Posterior cingulate gyrus (tissue), 11 donors: Measurements from ENCODE around the gene RBM28.

Experiments used
- DNase-seq, 10 donors: peaks; one replicate each; pipeline versions ENCODE4 v3.0.0 to v3.0.0-alpha.2; 2020 to 2021; ENCODE audit warnings: mixed read lengths in 3 of 10
- intact Hi-C: fragments of 100-400 bp; cut with DNase I; formaldehyde crosslinking; loops from one replicate; pipeline ENCODE4 v1.15.1; 2023

The RBM28 gene

DNA sequence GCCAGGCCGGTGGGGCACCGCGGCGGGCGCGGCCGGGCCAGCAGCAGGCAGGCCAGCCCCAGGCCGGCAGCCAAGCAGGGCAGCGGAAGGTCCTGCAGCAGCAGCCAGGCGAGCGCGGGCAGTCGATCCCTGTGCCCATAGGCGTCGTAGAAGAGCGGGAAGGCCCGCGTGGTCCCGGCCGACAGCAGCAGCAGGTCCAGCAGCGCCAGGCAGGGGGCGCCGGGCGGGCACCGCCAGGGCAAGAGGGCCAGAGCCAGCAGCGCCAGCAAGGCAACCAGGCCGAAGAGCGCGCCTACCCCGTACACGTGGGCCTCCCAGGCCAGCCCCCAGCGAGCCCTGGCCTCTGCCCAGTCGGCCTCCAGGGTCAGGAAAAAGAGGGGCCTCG is 8.4 kb upstream of the RBM28 start:
- intact Hi-C loops, result no loop called here
- peak in 5 of 10 donors; percentile 34 to 93 (median 59) for DNase-seq

DNA sequence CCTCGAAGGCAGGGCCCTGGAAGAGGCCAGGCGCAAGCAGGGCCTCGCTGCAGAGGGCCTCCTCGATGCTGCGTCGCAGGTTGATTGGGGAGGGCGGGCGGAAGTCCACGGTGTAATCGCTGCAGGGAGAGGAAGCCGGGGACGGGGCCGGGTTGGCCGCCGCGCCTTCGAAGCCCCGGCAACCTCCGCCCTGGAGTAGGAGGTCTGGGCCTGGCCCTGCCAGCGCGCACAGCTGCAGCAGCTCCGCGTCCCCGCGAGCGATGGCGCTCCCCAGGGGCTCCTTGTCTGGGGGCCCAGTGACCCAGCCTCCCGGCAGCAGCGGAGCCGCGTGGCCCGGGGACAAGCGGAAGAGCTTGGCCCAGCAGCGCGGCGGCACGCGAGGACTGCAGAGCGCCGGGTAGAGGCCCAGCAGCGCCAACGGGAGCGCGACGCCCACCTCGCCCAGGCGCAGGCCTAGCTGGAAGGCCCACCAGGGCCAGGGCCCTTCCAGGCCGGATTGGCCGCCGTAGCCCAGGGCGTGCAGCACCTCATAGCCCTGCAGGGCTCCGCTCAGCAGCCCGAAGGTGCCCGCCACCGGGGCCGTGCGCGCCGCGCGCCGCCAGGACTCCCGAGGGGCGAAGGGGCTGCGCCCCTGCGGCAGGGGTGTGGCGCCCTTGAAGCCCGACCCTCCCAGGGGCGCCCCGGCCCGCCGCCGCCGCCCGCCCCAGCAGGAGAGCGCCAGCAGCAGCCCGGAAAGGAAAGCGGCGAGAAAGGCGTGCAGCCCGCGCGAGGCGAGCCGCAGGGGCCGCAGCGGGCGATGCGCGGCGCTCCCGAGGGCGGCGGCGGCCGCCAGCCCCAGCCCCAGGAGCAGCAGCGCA is 7.8 kb upstream of the RBM28 start:
- intact Hi-C loops, result no loop called here
- peak in 2 of 10 donors; percentile 72 to 82 for DNase-seq

DNA sequence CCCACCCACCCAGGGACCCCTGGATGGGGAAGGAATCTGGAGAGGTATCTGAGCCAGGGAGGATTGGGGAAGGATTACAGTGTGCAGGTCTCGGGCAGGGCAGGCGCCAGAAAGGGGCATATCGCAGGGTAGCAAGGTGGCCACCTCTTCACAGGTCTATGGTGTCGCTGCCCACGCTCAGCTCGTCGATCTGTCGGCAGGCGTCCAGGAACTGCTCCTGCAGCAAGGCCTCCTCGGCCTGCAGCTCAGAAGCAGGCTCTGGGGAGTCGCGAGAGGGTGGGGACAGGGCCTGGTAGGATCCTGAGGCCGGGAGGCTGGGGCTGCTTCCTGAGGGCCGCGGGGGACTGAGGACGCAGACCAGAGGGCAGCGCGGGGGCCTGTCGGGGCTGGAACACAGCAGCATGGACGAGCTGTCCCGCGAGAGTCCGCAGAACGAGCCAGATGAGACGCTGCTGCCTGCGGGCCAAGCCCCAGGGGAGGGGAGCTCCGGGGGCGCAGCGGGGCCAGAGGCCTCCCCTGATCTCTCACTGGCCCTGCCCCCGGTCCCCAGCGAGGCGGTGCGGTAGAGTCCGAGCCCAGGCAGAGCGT is 7.1 kb upstream of the RBM28 start:
- DNase-seq, result peak in 1 of 10 donors; percentile 84
- intact Hi-C loops, result no loop called here

DNA sequence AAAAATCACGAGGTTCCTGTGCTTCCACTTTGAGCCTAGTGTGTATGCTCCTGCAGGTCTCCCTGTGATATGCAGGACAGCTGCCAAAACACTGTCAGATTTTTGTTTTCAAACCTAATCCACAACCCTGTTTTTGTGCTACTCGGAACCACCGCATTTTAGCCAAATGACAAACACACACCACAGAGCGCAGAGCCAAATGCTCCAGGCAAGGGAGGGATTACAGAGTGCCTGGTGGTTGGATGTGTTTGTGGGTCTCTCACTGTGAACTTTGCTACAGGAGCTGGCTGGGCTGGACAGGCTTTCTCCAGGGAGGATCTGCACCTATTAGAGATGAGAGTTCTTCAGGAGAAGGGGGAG is 5.7 kb upstream of the RBM28 start:
- intact Hi-C loops, result loop anchor here (5.0 kb wide), 1 partner anchor 58 kb away; the partner anchor contains the start of gene IMPDH1
- no peak for DNase-seq

DNA sequence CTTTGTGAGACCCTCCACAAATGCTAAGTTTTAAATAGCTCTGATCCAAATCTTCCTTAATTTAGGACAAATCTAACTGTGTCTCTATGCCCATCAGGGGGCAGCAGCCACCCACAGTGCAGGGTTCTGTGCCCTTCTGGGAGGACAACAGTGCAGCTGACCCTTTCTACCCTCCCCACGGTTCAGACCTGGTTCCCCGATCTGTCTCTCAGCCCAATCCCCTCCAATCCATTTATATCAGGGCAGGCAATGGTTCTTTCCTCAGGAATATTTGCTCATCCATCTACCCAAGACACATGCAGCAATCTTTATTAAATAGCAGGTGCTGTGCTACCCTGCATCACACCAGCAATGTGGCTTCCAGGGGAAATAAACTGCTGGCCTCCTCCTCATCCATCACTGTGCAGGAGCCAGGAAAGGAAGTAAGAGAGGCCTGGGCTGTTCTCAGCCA is 4.0 kb upstream of the RBM28 start:
- intact Hi-C loops, result loop anchor here (1.0 to 5.0 kb wide), 2 partner anchors 40 to 60 kb away; partner anchors contain the start of gene IMPDH1

DNA sequence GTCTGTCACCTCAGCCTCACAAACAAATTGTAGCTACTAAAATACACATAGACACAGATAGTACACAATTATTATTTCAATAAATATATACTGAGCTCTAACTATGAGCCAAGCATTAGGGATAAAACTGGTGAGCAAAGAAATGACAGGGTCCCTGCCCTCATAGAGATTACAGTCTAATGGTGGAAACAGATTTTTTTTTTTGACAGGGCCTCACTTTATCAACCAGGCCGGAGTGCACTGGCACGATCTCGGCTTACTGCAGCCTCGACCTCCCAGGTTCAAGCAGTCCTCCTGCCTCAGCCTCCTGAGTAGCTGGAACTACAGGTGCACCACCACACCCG is 695 bp upstream of the RBM28 start:
- DNase-seq, result no peak
- intact Hi-C loops, result no loop called here

More for the DNA sequence above, 4.0 kb upstream of the RBM28 start:
- peak in 8 of 10 donors; percentile 54 to 96 (median 74) for DNase-seq

DNA sequence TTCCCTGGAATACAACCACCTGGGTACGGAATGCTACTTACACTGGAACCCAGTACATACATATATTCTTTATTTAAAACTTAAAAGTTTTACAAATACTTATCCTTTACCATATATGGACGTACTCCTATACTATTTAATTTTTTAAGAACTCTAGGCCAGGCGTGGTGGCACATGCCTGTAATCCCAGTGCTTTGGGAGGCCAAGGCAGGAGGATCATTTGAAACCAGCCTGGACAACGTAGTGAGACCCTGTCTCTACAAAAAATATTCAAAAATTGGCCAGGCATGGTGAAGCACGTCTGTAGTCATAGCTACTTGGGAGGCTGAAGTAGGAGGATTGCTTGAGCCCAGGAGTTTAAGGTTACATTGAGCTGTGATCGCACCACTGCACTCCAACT is 2.0 kb downstream of the RBM28 start:
- intact Hi-C loops, result no loop called here
- no peak for DNase-seq

DNA sequence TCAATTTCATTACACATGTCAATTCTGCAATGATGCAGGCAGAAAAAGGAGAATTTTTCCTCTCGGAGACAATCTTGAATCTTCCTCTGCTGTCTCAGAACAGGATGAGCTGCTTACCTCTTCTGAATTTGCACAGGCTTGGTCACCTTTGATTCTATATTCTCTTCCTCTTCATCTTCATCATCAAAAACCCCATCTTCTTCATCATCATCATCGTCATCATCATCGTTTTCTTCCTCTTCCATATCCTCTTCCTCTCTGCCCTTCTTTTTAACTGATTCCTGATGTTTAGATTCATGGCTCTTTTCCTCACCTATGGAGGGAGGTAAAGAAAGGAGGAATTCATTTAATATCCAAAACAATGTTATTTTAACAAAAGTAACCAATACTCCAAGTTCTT is 8.0 kb downstream of the RBM28 start:
- intact Hi-C loops, result no loop called here
- no peak for DNase-seq

DNA sequence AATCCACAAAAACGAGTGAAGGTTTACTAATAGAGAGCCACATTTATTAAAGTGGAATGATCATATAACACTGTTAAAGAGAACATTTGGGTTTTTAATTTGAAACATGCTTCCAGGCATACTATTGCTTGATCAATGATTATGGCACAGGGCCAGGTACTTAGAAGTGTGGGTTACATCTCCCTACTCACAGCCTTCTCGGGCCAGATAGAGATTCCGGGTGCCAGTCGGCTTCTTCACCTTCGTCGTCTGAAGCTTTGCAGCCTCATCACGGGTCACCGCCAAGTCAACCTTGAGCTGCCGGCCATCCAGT is 19.4 kb downstream of the RBM28 start:
- intact Hi-C loops, result loop anchor here (10.0 kb wide), 2 partner anchors 110 to 620 kb away; no protein-coding TSS in a partner anchor
- DNase-seq, result peak in 1 of 10 donors; percentile 62

DNA sequence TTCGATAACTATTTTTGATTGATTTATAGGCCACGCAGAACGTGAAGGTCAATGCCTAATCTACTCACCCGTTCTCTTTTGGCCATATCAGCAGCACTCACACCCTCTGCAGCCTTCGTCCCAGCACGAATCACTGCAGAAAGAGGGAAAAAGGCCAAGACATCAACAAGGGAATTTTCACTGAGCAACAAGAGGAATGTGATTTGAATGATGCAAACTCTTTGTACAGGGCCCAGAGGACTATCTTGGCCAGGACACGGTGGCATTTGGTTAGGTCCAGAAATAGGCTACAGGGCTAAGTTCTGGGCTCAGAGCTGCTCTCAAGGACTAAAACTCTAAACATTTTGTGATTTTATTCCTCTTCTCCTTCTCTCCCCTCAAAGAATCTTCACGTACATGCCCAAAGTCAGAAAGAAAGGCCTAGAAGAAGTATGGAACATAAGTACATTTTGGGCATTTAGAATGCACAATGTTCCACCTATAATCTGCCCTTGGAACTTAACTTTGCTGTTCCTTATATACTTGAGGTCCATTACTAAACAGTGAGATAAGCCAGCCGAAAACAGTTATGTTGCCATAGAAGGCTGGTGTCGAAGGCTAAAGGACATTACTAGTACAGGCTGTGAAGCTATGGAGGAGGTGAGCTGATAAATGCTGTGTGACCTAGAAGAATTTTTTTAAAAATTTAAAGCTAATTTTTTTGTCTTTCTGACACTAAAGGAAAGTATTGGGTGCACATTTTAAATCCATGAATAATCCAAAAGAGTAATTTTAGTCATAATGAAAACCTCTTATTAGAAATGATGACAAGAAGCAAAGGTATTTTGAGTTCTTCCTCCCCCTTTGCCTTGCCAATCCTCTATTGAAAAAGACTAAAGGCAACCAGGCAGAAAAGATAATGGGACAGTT is 20.0 kb downstream of the RBM28 start:
- DNase-seq, result no peak
- intact Hi-C loops, result loop anchor here (10.0 kb wide), 2 partner anchors 109 to 619 kb away; no protein-coding TSS in a partner anchor

DNA sequence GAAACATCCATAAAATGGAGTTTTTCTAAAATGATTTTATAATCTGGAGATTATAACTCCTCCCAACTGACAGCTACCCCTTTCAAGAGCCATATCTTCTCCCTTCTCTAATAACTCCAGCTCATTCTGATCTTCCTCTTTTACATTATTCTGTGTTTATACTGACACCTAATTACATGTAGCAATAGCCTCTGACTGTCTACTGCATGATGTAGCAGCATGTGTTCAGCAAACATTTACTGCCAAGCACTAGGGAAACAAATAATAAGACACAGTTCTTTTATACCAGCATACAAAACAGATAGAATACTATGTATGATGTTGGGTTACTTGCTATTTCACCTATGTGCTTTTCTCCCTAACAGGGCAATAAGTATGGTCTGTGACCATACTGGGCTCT is 20.7 kb downstream of the RBM28 start:
- intact Hi-C loops, result loop anchor here (10.0 kb wide), 2 partner anchors 108 to 618 kb away; no protein-coding TSS in a partner anchor
- no peak for DNase-seq

DNA sequence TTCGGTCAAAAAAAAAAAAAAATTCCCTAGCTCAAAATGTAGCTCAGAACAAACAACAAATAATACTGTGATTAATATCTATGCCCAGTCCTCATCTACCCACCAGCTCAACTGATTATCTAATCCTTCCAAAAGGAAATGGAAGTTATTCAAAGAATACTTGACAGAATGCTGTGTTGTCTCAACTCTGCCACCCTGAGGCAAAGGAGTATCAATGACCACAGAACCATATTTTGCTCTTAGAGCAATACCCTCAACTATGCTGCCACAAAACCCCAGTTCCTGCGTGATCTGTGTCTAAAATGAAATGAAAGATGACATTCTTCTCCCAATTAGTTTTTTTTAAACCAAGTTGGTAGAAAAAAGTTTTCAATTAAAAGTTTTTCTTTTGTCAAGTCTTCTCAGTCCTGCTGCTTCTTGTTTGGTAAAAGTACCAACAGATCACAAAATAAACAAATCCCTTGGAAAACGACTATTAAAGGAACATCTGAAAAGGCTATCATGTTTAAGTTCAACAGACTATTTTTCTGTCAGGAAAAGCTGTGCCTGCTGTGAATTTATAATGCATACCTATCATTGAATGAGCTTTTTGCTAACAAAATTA is 21.6 kb downstream of the RBM28 start:
- intact Hi-C loops, result loop anchor here (10.0 kb wide), 2 partner anchors 107 to 617 kb away; no protein-coding TSS in a partner anchor
- DNase-seq, result no peak

DNA sequence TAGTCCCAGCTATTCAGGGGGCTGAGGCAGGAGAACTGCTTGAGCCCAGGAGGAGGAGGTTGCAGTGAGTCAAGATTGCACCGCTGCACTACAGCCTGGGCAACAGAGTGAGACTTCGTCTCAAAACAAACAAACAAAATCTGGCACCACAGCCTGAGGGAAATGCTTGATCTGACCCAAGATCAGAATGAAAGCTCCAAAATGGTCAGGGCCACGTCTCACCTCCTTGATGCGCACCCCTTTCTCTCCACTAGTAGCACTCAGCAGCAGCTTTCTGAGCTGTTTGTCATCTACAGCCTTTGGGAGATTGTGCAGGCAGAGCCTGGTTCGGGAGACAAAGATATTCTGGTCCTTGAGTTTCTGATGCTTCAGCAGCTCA is 22.7 kb downstream of the RBM28 start:
- intact Hi-C loops, result loop anchor here (10.0 kb wide), 2 partner anchors 106 to 616 kb away; no protein-coding TSS in a partner anchor
- DNase-seq, result no peak

DNA sequence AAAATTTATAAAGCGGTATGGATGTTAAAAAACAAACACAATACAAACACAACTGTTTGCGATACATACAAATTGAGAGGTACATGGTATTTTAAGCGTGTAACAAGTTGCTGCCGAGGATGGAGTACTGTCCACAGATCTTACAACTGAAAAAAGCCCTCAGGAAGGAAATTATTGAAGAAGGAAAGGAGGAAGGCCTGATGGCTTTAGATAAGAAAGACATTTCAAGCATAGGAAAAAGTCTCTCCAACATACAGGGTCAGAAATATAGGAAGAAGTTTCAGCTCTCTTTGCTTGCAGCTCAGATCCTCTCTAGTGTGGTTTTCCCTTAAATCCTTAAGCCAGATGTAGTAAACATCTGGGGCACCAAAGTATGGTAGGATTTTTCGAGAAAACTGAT is 25.0 kb downstream of the RBM28 start:
- intact Hi-C loops, result no loop called here
- DNase-seq, result no peak

DNA sequence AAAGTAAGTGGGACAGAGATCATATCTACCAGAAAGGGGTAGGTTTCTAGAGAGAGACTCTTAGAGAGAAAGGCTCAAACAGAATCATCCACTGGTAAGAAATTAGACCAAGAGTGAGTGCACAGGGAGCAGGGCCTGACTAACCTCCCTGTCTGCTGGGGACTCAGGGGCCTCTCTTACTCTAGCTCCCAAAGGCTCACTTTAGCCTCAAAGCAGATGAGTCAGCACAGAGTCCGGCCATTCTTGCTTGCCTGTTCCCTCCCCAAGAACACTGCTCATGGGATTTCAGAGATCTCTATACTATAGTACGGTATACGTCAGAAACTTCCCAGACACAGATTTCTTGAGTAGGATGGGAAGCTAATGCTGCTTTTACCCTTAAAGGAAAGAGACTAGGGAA is 32.7 kb downstream of the RBM28 start:
- intact Hi-C loops, result no loop called here
- DNase-seq, result no peak

DNA sequence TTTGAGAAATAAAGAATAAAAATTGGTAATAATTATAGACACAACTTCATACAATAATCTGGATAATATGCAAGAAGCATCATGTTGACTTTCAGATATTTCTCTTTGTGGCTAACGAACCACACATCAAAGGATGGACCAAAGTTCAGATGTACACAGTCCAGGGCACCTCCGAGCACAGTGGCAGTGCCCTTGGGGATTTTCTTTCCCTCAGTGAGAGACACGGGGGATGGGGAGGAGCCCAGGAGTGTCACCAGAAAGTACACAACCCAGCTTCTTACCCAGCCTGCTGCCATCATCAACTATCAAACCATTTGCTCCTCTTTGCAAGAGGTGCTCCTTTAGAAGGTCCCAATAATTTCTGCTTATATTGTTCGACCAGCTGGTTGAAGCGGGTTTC is 33.2 kb downstream of the RBM28 start:
- intact Hi-C loops, result no loop called here
- DNase-seq, result no peak

DNA sequence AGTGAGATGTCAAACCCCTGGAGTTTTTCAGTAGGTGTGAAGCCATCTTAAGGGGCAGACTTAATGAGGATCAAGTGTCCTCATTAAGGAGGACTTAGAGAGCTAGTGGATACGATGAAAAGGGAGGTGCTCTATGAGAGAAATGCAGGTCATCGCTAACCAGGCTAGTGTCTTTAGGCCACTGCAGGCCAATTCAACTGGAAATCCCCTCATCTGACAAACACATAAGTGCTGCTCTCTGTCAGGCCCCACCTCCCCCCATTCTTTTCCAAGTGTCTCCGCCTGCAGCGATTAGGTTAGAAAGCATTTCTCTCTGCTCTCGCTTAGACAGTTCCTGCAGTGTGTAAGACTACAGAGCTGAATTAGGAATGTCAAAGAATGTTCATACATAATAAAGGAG is 33.7 kb downstream of the RBM28 start:
- no peak for DNase-seq
- intact Hi-C loops, result no loop called here

DNA sequence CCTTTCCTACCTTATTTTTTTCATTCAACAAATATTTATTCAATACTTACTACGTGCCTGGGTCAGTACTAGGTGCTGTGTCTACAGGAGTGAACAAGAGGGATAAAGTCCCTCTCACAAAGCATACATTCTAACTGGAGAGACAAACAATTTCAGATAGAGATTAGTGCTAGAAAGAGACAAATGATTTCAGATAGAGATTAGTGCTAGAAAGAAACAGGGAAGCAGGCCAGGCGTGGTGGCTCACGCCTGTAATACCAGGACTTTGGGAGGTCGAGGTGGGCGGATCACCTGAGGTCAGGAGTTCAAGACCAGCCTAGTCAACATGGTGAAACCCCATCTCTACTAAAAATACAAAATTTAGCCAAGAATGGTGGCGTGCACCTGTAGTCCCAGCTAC is 34.6 kb downstream of the RBM28 start:
- intact Hi-C loops, result no loop called here
- no peak for DNase-seq

DNA sequence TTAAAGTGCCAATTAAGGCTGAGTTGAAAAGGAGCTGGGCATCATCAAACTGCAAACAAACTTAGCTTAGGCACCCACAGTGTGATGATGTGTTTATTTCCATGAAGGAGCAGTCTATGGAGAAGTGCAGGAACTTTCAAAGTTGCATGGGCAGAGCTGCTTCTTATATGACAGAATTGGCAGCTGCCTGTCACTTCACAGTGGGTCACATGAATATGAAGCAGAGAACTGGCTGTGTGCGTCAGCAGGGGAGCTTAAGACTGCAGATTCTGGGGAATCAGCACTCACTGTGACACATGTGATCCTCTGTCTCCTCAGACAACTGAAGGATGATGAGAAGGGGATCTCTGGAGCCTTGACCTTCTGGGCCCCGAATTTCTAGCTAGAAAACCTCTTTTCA is 36.6 kb downstream of the RBM28 start:
- no peak for DNase-seq
- intact Hi-C loops, result no loop called here

DNA sequence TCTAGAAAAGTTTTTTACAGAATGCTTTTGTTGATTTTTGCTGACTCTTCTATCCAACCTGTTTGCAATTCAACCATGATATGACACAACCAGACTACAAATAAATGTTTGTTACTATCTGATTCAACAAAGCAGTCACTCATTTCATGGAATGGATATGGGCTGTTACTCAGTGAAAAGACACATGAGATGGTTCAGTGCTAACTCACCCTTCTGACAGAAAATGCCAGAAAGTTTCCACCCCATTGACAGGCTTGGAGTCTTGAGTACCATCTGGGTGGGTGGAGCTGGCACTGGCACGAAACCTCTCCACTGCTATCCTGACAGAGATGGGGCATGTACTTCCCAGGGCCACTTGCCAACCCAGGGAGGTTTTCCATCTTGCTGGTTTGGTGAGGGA is 39.5 kb downstream of the RBM28 start:
- DNase-seq, result no peak
- intact Hi-C loops, result no loop called here

DNA sequence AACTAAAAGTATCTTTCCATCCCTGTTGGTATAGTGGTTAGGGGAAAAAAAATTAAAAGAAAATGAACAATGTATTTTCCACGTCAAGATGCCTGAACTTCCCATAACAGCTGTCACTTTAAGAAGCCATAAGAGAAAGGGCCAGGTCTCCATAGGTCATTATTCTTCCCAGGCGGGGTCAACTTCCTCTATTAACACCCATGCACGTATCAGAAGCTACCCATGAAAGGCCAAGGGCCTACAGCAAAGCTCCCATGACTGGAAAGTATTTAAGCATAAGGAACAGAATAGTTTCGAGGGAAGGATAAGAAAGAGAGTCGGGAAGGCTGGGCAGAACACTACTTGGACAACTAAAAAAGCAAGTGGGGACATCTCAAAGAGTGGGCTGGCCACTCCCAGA is 40.1 kb downstream of the RBM28 start:
- no peak for DNase-seq
- intact Hi-C loops, result no loop called here
